ENCODE results near the gene OS9. TPM values are rescaled to one million over a fixed set of nuclear protein-coding genes. Genes with fewer than 3 reads are reported as not detected.
"Not testable (repeated sequence)": the region's sequence is repeated elsewhere in the genome, so short reads cannot be mapped to it uniquely, and the experiment has no call there.

Gene OS9
- total and polyA plus RNA-seq, 4 donors = 139 to 253 (median 230) TPM

GRCh38 chr12:57718641-57719528 is 25.0 kb downstream of the OS9 start:
- Histone ChIP-seq H3K4me3 (ENCODE audit: low read length in 2 of 2) (no peak overlapping the region), H3K27ac (ENCODE audit: low read depth in 1 of 2, low read length in 2 of 2) (no peak overlapping the region), H3K36me3 (ENCODE audit: control insufficient read depth in 1 of 2, insufficient read depth in 2 of 2, low read length in 1 of 2) (peaks cover 3 to 15% of the 10 kb centered on the region in 2 donors), H3K9me3 (ENCODE audit: control insufficient read depth, low read length) (no peaks in the 10 kb centered on the region), H3K27me3 (ENCODE audit: control insufficient read depth in 1 of 2, insufficient read depth in 2 of 2, low read length in 1 of 2) (no peaks in the 10 kb centered on the region), H3K4me1 (ENCODE audit: control insufficient read depth in 1 of 2, insufficient read depth in 2 of 2, low read length in 2 of 2) (no peaks in the 10 kb centered on the region)
- 95% methylated on average over 15 of the region's 15 CpGs for WGBS, 2 donors
- intact Hi-C loops (cut with DNase I) = no loop called here
- DNase-seq = no peak
- no peak for ATAC-seq (ENCODE audit: low FRiP score)

GRCh38 chr12:57719777-57720605 is 26.1 kb downstream of the OS9 start:
- H3K27me3 ChIP-seq (ENCODE audit: control insufficient read depth in 1 of 2, insufficient read depth in 2 of 2, low read length in 1 of 2) = no peaks in the 10 kb centered on the region
- no peaks in the 10 kb centered on the region for H3K4me1 ChIP-seq (ENCODE audit: control insufficient read depth in 1 of 2, insufficient read depth in 2 of 2, low read length in 2 of 2)
- no peak for ATAC-seq (ENCODE audit: low FRiP score)
- no peak overlapping the region for H3K4me3 ChIP-seq (ENCODE audit: low read length in 2 of 2)
- intact Hi-C loops (cut with DNase I) = no loop called here
- H3K36me3 ChIP-seq (ENCODE audit: control insufficient read depth in 1 of 2, insufficient read depth in 2 of 2, low read length in 1 of 2) = peaks cover 3 to 15% of the 10 kb centered on the region in 2 donors
- no peaks in the 10 kb centered on the region for H3K9me3 ChIP-seq (ENCODE audit: control insufficient read depth, low read length)
- H3K27ac ChIP-seq (ENCODE audit: low read depth in 1 of 2, low read length in 2 of 2) = no peak overlapping the region
- no peak for DNase-seq
- WGBS, 2 donors = 92% methylated on average over 20 of the region's 20 CpGs

GRCh38 chr12:57720606-57721595 is 27.0 kb downstream of the OS9 start:
- Histone ChIP-seq H3K27ac (ENCODE audit: low read depth in 1 of 2, low read length in 2 of 2) (no peak overlapping the region), H3K9me3 (ENCODE audit: control insufficient read depth, low read length) (no peaks in the 10 kb centered on the region), H3K4me1 (ENCODE audit: control insufficient read depth in 1 of 2, insufficient read depth in 2 of 2, low read length in 2 of 2) (no peaks in the 10 kb centered on the region), H3K4me3 (ENCODE audit: low read length in 2 of 2) (no peak overlapping the region), H3K36me3 (ENCODE audit: control insufficient read depth in 1 of 2, insufficient read depth in 2 of 2, low read length in 1 of 2) (peaks cover 3 to 15% of the 10 kb centered on the region in 2 donors), H3K27me3 (ENCODE audit: control insufficient read depth in 1 of 2, insufficient read depth in 2 of 2, low read length in 1 of 2) (no peaks in the 10 kb centered on the region)
- DNase-seq = no peak
- intact Hi-C loops (cut with DNase I) = no loop called here
- no peak for ATAC-seq (ENCODE audit: low FRiP score)
- WGBS, 2 donors = 84 to 88% methylated on average over 11 of the region's 11 CpGs

DNA sequence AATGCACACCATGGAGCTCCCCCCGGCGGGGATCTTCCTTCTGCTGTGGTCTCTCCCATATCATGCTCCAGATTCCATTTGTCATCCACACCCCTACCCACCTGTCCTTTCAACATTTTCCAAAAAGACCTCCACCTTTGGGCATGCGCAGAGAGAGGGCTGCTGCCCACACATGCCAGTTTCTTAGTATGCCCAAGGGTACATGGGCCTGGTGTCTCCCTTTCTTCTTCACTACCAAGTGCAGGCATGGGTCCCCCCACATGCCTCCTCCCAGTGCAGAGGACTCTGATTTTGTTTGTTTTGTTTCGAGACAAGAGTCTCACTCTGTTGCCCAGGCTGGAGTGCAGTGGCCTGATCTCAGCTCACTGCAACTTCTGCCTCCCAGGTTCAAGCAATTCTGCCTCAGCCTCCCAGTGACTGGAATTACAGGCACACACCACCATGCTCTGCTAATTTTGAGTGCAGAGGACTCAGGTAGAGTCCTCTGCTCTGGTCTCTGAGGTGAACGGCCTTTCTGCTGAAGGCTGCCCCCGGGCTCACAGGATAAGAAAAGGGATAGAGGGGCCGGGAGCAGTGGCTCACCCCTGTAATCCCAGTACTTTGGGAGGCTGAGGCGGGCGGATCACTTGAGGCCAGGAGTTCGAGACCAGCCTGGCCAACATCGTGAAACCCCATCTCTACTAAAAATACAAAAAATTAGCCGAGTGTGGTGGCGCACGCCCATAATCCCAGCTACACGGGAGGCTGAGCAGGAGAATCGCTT is 28.1 kb downstream of the OS9 start:
- DNase-seq; H3K36me3 ChIP-seq (ENCODE audit: control insufficient read depth in 1 of 2, insufficient read depth in 2 of 2, low read length in 1 of 2); H3K27ac ChIP-seq (ENCODE audit: low read depth in 1 of 2, low read length in 2 of 2); H3K4me1 ChIP-seq (ENCODE audit: control insufficient read depth in 1 of 2, insufficient read depth in 2 of 2, low read length in 2 of 2); ATAC-seq (ENCODE audit: low FRiP score); H3K27me3 ChIP-seq (ENCODE audit: control insufficient read depth in 1 of 2, insufficient read depth in 2 of 2, low read length in 1 of 2); intact Hi-C loops (cut with DNase I); H3K4me3 ChIP-seq (ENCODE audit: low read length in 2 of 2); H3K9me3 ChIP-seq (ENCODE audit: control insufficient read depth, low read length): not testable (repeated sequence)
- 93 to 94% methylated on average over 16 of the region's 16 CpGs for WGBS, 2 donors

DNA sequence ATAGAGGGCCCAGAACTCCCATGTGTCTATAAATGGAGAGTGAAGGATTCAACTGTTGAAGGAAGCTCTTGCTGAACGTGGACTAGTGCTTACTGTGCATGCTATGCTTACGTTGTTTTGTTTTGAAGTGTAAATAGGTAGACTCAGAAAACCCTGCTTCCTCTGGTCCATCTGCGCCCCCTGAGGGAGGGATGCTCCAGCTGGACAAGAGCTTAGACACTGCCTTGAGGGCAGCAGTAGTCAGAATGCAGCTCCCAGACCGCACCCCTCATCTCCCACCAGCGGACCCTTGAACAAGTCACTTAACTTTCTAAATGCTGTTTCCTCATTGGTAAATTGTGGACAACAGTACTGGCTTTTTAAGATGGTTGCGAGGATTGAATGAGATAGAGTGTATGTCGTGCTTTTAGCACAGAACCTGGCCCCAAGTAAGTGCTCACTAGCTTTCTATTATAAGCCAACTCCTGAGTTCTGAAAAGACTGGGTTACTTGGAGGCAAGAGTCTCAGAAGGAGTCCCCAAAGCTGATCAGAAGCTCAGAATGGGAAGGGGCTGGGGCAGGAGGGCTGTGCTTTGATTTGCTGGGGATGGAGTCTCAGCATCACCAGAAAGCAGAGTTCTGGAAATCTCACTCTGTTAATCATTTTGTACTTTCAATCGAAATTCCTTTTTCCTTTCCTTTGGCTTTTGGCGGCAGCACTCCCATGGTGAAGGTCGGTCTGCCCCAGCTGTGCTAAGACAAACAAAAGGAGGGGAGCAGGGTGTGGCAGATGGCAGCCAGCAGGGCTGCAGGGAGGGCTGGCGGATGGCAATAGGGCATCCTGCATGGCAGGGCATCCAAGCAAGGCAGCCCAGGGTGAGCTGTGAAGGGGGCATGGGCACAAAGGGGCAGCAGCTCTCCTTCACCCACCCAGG is 29.0 kb downstream of the OS9 start:
- DNase-seq (no peak), ATAC-seq (ENCODE audit: low FRiP score) (no peak)
- Histone ChIP-seq H3K27me3 (ENCODE audit: control insufficient read depth in 1 of 2, insufficient read depth in 2 of 2, low read length in 1 of 2) (no peaks in the 10 kb centered on the region), H3K4me3 (ENCODE audit: low read length in 2 of 2) (no peak overlapping the region), H3K36me3 (ENCODE audit: control insufficient read depth in 1 of 2, insufficient read depth in 2 of 2, low read length in 1 of 2) (peaks cover 0 to 6% of the 10 kb centered on the region in 2 donors), H3K27ac (ENCODE audit: low read depth in 1 of 2, low read length in 2 of 2) (no peak overlapping the region), H3K4me1 (ENCODE audit: control insufficient read depth in 1 of 2, insufficient read depth in 2 of 2, low read length in 2 of 2) (no peaks in the 10 kb centered on the region), H3K9me3 (ENCODE audit: control insufficient read depth, low read length) (no peaks in the 10 kb centered on the region)
- WGBS, 2 donors = 57 to 62% methylated on average over 10 to 11 of the region's 11 CpGs
- intact Hi-C loops (cut with DNase I) = no loop called here

- H3K27ac ChIP-seq (ENCODE audit: low read depth in 1 of 2, low read length in 2 of 2) = no peak overlapping the region
- H3K9me3 ChIP-seq (ENCODE audit: control insufficient read depth, low read length) = no peaks in the 10 kb centered on the region
- 64 to 65% methylated on average over 2 of the region's 2 CpGs for whole genome bisulfite sequencing, 2 donors
- H3K4me1 ChIP-seq (ENCODE audit: control insufficient read depth in 1 of 2, insufficient read depth in 2 of 2, low read length in 2 of 2) = no peaks in the 10 kb centered on the region
- peaks cover 0 to 4% of the 10 kb centered on the region in 2 donors for H3K36me3 ChIP-seq (ENCODE audit: control insufficient read depth in 1 of 2, insufficient read depth in 2 of 2, low read length in 1 of 2)
- DNase-seq (no peak), ATAC-seq (ENCODE audit: low FRiP score) (no peak)
- intact Hi-C loops (cut with DNase I) = no loop called here
- no peak overlapping the region for H3K4me3 ChIP-seq (ENCODE audit: low read length in 2 of 2)
- no peaks in the 10 kb centered on the region for H3K27me3 ChIP-seq (ENCODE audit: control insufficient read depth in 1 of 2, insufficient read depth in 2 of 2, low read length in 1 of 2)
These were observed 29.7 kb downstream of the OS9 start for GRCh38 chr12:57723630-57723962.

Measured in aorta (tissue), 5 donors.